Activated naive CD8-positive, alpha-beta T cell (primary cell): Measurements from ENCODE around the gene FZD10.

Experiments used
- H3K27ac Mint-ChIP-seq: one replicate; pipeline ENCODE4 v1.8.0; 2021; ENCODE audit warnings: mixed read lengths
- H3K27me3 Mint-ChIP-seq: one replicate; pipeline ENCODE4 v1.8.0; 2021; ENCODE audit warnings: mixed read lengths
- H3K36me3 Mint-ChIP-seq: one replicate; pipeline ENCODE4 v1.8.0; 2021; ENCODE audit warnings: mixed read lengths
- H3K4me1 Mint-ChIP-seq: one replicate; pipeline ENCODE4 v1.8.0; 2021; ENCODE audit warnings: low read depth, mixed read lengths
- H3K4me3 Mint-ChIP-seq: one replicate; pipeline ENCODE4 v1.8.0; 2021; ENCODE audit warnings: mild to moderate bottlenecking, mixed read lengths
- H3K9me3 Mint-ChIP-seq: one replicate; pipeline ENCODE4 v1.8.0; 2021; ENCODE audit warnings: low read depth, mixed read lengths

Gene FZD10

GRCh38 chr12:130169256-130169655 is 7.0 kb downstream of the FZD10 start:
- H3K36me3 Mint-ChIP-seq: no peaks in the 10 kb centered on the region
- H3K4me3 Mint-ChIP-seq: no peak overlapping the region
- no peak overlapping the region for H3K27ac Mint-ChIP-seq
- H3K27me3 Mint-ChIP-seq: peaks cover 21% of the 10 kb centered on the region
- no peaks in the 10 kb centered on the region for H3K9me3 Mint-ChIP-seq
- no peaks in the 10 kb centered on the region for H3K4me1 Mint-ChIP-seq

GRCh38 chr12:130169924-130170323 is 7.7 kb downstream of the FZD10 start:
- H3K4me1 Mint-ChIP-seq: no peaks in the 10 kb centered on the region
- H3K27me3 Mint-ChIP-seq: peaks cover 21% of the 10 kb centered on the region

DNA sequence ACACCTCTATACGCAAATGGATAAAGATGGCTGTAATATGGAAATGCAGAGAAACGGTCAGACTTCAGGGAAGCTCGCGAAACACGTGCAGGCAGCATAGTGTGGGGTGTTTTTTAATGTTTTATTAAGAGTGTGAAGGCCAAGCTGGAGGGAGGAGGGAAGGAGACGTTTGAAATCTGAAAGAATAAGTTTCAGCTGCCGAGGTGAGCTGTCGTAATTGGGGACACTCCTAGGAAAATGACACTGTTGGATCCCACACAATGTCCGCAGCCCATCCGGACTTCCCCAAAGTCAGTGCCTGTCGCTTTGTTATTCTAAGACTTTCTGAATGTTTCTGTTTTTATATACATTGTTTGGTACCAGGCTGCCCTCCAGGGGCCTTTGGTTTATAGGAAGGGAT is 8.3 kb downstream of the FZD10 start:
- Mint-ChIP-seq H3K27ac (no peak overlapping the region), H3K4me3 (no peak overlapping the region), H3K36me3 (no peaks in the 10 kb centered on the region), H3K27me3 (peaks cover 18% of the 10 kb centered on the region), H3K4me1 (no peaks in the 10 kb centered on the region), H3K9me3 (no peaks in the 10 kb centered on the region)

More at GRCh38 chr12:130169924-130170323, 7.7 kb downstream of the FZD10 start:
- H3K4me3 Mint-ChIP-seq: no peak overlapping the region
- H3K9me3 Mint-ChIP-seq: no peaks in the 10 kb centered on the region
- H3K36me3 Mint-ChIP-seq: no peaks in the 10 kb centered on the region
- H3K27ac Mint-ChIP-seq: no peak overlapping the region

GRCh38 chr12:130177635-130178242 is 15.5 kb downstream of the FZD10 start:
- peaks cover 6% of the 10 kb centered on the region for H3K9me3 Mint-ChIP-seq
- peaks cover 3% of the 10 kb centered on the region for H3K36me3 Mint-ChIP-seq
- H3K4me1 Mint-ChIP-seq: no peaks in the 10 kb centered on the region
- no peak overlapping the region for H3K27ac Mint-ChIP-seq
- H3K4me3 Mint-ChIP-seq: no peak overlapping the region
- H3K27me3 Mint-ChIP-seq: peaks cover 16% of the 10 kb centered on the region

DNA sequence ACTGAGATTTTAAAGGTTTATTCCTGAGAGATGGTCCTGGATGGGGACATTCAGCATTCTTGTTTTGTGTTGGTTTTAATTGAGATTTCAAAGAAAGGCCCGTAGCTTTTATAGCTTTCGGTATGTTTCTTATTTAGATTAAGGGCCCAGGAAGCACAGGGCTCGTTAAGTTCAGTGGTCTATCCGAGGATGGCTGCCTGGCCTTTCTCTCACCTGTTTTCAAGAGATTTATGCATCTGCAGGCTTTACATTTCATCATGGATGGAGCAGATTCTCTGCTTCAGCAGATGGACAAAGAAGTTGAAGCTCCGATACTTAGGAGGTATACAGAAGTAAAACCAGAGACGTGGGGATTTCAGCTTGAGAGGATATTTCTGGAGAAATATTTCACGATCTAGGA is 16.0 kb downstream of the FZD10 start:
- Mint-ChIP-seq H3K27ac (no peak overlapping the region), H3K27me3 (peaks cover 16% of the 10 kb centered on the region), H3K36me3 (peaks cover 3% of the 10 kb centered on the region)

DNA sequence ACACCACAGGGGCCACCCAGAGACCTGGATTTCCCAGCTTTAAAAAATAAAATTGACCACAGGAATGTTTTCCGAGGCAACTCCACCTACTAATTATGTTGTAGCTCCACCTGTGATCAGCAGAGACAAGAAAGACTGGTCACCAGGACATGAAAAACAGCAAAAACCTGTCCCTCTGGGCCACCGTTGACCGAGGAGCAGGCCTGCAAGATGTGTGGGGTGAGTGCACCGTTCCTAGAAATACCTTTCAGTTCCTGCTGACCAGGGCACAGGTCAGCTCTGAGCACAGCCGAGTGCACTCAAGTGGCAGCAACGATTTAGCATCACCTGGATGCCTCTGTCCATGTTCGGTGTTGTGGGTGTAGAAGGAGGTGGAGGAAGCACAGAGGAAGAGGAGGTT is 16.9 kb downstream of the FZD10 start:
- H3K4me1 Mint-ChIP-seq: no peaks in the 10 kb centered on the region
- no peak overlapping the region for H3K27ac Mint-ChIP-seq
- peaks cover 3% of the 10 kb centered on the region for H3K36me3 Mint-ChIP-seq
- peaks cover 6% of the 10 kb centered on the region for H3K9me3 Mint-ChIP-seq
- H3K27me3 Mint-ChIP-seq: peaks cover 16% of the 10 kb centered on the region
- H3K4me3 Mint-ChIP-seq: no peak overlapping the region

More for the DNA sequence above, 16.0 kb downstream of the FZD10 start:
- Mint-ChIP-seq H3K4me3 (no peak overlapping the region), H3K4me1 (no peaks in the 10 kb centered on the region), H3K9me3 (peaks cover 6% of the 10 kb centered on the region)

DNA sequence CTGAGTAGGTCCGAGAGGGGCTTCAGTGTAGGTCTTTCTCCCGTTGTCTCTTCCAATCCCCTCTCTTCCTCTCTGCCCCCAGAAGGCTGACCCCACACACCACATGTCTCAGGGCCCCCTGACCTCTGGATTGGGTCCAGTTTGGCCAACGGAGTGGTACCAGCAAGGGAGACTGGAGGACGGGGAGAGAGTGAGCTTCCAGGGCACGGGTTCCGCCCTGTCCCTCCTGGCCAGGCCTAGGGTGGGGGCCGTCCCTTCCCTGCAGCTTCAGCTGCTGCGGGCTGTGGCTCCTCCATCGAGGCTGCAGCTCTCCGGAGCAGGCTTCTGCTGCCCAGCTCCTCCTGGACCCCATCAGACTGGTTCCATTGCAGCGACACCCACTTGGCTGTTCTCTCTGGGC is 17.4 kb downstream of the FZD10 start:
- Mint-ChIP-seq H3K27me3 (peaks cover 16% of the 10 kb centered on the region), H3K4me3 (no peak overlapping the region), H3K4me1 (no peaks in the 10 kb centered on the region), H3K27ac (no peak overlapping the region), H3K36me3 (peaks cover 3% of the 10 kb centered on the region), H3K9me3 (peaks cover 6% of the 10 kb centered on the region)

- Mint-ChIP-seq H3K27ac (no peak overlapping the region), H3K9me3 (peaks cover 6% of the 10 kb centered on the region), H3K27me3 (peaks cover 12% of the 10 kb centered on the region), H3K36me3 (peaks cover 3% of the 10 kb centered on the region), H3K4me3 (no peak overlapping the region), H3K4me1 (no peaks in the 10 kb centered on the region)
These were observed 18.9 kb downstream of the FZD10 start for GRCh38 chr12:130181211-130181610.

DNA sequence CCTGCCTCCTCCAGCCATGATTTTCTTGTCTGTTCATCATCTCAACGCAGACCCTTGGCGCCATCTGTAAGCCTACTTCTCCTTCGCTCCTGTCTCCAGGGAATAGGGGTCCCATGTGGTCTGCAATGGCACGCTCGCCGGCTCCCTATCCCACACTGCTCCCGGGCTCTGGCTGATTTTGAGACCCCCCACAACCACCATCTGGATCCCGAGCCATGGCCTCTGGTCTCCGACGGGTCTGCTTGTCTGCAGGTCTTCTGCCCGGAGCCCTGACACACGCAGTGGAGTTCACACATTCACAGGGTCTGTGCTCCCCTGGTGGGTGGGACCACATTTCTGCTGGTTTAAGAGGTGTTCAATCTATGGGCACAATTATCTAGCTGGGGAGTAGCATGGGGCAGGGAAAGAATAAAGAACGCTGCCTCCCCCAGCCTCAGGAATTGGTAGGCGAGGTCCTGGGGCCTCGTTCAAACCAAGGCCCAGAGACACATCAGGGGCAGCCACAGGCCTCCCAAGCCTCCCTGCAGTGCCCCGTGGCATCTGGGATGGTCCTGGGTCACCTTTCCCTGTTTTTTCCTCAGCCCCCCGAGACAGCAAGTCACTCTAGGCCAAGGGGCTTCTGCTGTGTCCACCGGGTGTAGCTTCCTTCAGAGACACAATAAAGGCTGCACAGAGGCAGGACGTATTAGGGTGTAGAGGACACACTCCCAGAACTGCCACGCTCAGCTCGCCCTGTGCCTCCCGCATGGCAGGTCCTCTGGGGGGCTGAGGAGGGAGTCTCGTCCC is 21.5 kb downstream of the FZD10 start:
- peaks cover 3% of the 10 kb centered on the region for H3K36me3 Mint-ChIP-seq
- H3K27me3 Mint-ChIP-seq: peaks cover 7% of the 10 kb centered on the region
- H3K4me1 Mint-ChIP-seq: no peaks in the 10 kb centered on the region
- peaks cover 6% of the 10 kb centered on the region for H3K9me3 Mint-ChIP-seq
- no peak overlapping the region for H3K4me3 Mint-ChIP-seq
- H3K27ac Mint-ChIP-seq: no peak overlapping the region

DNA sequence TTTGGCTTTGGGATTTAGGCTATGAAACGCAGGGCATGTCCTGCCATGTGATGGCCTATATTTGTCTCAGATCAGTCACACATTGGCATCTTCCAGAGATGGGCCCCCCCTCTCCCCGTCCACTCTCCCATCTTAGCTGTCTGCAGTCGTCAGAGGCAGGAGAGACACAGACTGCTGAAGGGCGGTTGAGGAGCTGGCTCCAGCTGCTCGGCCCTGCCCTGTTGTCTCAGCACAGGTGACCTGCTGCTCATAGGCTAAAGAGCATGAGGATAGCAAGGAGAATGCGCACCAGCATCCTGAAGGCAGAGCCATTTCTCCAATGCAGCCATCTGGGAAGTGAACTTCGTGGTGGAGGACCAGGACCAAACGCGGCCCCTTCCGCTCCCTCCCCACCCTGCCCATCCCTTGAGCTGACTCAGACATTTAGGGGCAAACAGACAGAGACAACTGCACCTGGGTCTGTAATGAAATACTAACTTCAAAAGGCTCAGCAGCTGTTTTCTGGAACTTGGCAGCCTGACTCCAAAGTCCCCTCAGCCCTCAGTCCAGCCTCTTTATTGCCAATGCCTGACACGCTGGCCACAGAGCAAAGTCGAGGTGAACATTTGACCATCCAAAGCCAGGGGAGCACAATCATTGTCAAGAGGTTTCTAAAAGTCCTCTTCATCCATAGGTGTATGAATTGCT is 22.3 kb downstream of the FZD10 start:
- H3K27ac Mint-ChIP-seq: no peak overlapping the region
- peaks cover 6% of the 10 kb centered on the region for H3K9me3 Mint-ChIP-seq
- H3K36me3 Mint-ChIP-seq: peaks cover 3% of the 10 kb centered on the region
- peaks cover 7% of the 10 kb centered on the region for H3K27me3 Mint-ChIP-seq
- H3K4me3 Mint-ChIP-seq: no peak overlapping the region
- H3K4me1 Mint-ChIP-seq: no peaks in the 10 kb centered on the region

GRCh38 chr12:130185455-130186391 is 23.5 kb downstream of the FZD10 start:
- Mint-ChIP-seq H3K27me3 (peaks cover 7% of the 10 kb centered on the region), H3K36me3 (peaks cover 3% of the 10 kb centered on the region), H3K9me3 (peaks cover 6% of the 10 kb centered on the region), H3K4me3 (no peak overlapping the region), H3K4me1 (no peaks in the 10 kb centered on the region), H3K27ac (no peak overlapping the region)

- H3K9me3 Mint-ChIP-seq: peaks cover 9% of the 10 kb centered on the region
- no peak overlapping the region for H3K27ac Mint-ChIP-seq
- no peaks in the 10 kb centered on the region for H3K4me1 Mint-ChIP-seq
- H3K4me3 Mint-ChIP-seq: no peak overlapping the region
- H3K27me3 Mint-ChIP-seq: peaks cover 7% of the 10 kb centered on the region
- peaks cover 3% of the 10 kb centered on the region for H3K36me3 Mint-ChIP-seq
These were observed 24.5 kb downstream of the FZD10 start for GRCh38 chr12:130186651-130187268.

- no peak overlapping the region for H3K4me3 Mint-ChIP-seq
These were observed 30.5 kb downstream of the FZD10 start for GRCh38 chr12:130192642-130193345.

GRCh38 chr12:130194154-130194553 is 31.9 kb downstream of the FZD10 start:
- no peaks in the 10 kb centered on the region for H3K36me3 Mint-ChIP-seq
- H3K4me1 Mint-ChIP-seq: no peaks in the 10 kb centered on the region
- H3K27me3 Mint-ChIP-seq: peaks cover 9% of the 10 kb centered on the region
- H3K9me3 Mint-ChIP-seq: peaks cover 3% of the 10 kb centered on the region
- no peak overlapping the region for H3K4me3 Mint-ChIP-seq
- no peak overlapping the region for H3K27ac Mint-ChIP-seq

More at GRCh38 chr12:130192642-130193345, 30.5 kb downstream of the FZD10 start:
- H3K9me3 Mint-ChIP-seq: peaks cover 3% of the 10 kb centered on the region
- H3K27ac Mint-ChIP-seq: no peak overlapping the region
- H3K4me1 Mint-ChIP-seq: no peaks in the 10 kb centered on the region
- H3K36me3 Mint-ChIP-seq: no peaks in the 10 kb centered on the region
- peaks cover 7% of the 10 kb centered on the region for H3K27me3 Mint-ChIP-seq
